ENCODE results near the gene RFC3. TPM values are rescaled to one million over a fixed set of nuclear protein-coding genes. Genes with fewer than 3 reads are reported as not detected.

Gene RFC3
- total RNA-seq, 1 donor from 2014 or later: 82.7 TPM

DNA sequence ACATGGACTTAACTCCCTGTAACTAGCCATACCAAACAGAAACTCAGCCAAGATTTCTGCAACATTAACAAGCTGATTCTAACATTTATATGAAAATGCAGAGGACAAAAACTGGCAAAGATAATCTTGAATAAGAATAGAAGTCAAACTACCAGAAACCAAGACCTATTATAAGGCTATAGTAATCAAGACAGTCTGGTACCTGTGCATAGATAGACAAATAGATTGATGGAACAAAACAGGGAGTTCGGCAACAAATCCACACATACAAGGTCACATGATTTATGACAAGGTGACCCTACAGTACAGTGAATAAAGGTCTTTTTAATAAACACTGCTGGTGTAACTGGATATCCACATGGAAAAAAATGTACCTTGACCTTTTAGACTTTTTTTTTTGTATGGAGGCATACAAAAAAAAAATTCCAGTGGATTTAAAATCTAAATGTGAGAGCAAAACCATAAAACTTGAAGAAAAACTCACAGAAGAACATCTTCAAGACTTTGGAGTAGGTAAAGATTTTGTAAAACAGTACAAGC is 2.9 kb upstream of the RFC3 start:
- Mint-ChIP-seq H3K27me3 (ENCODE audit: insufficient read depth, low read depth) (no peaks in the 10 kb centered on the region), H3K9me3 (no peaks in the 10 kb centered on the region), H3K36me3 (no peaks in the 10 kb centered on the region), H3K27ac (no peak overlapping the region), H3K4me3 (no peak overlapping the region), H3K4me1 (peaks cover 18% of the 10 kb centered on the region)
- no peaks in the 10 kb centered on the region for H3K9me3 ChIP-seq (ENCODE audit: low read depth)
- H3K27ac ChIP-seq: no peak overlapping the region
- H3K79me2 ChIP-seq (ENCODE audit: low read depth): peaks cover 23% of the 10 kb centered on the region
- no peak overlapping the region for H3K9ac ChIP-seq
- H2AFZ ChIP-seq (replicated peaks): no peak overlapping the region
- no peaks in the 10 kb centered on the region for H3K36me3 ChIP-seq
- no peak overlapping the region for H3K4me2 ChIP-seq
- peaks cover 25% of the 10 kb centered on the region for H3K27me3 ChIP-seq
- no peaks in the 10 kb centered on the region for H3F3A ChIP-seq (ENCODE audit: low read depth)
- TF ChIP-seq EZH2 (IDR thresholded peaks at IDR 0.05): no peak
- peaks cover 6% of the 10 kb centered on the region for H3K4me1 ChIP-seq
- H3K4me3 ChIP-seq: no peak overlapping the region
- peaks cover 6% of the 10 kb centered on the region for H4K20me1 ChIP-seq (ENCODE audit: low read depth)
- no peak for DNase-seq (ENCODE audit: low spot score)

DNA sequence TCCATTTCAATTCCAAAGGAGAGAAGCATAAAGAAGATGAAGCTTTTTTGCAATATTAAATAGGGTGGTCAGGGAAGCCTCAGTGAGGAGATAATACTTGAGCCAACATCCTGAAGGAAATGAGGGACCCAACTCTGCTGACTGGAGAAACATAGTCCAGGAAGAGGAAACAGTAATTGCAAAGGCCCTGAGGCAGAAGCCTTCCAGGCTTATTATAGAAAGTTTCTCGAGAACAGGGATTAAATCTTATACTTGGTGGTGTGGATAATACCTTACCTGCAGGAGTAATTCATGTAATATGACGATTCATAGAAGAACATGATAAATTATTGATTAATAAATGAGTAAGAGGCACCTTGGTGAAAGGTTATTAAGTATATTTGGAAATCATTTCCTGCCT is 1.0 kb upstream of the RFC3 start:
- H3K9me3 Mint-ChIP-seq: no peaks in the 10 kb centered on the region
- H4K20me1 ChIP-seq (ENCODE audit: low read depth): peaks cover 11% of the 10 kb centered on the region
- no peaks in the 10 kb centered on the region for H3K27me3 Mint-ChIP-seq (ENCODE audit: insufficient read depth, low read depth)
- H3K27ac Mint-ChIP-seq: no peak overlapping the region
- TF ChIP-seq, protein P1, sequence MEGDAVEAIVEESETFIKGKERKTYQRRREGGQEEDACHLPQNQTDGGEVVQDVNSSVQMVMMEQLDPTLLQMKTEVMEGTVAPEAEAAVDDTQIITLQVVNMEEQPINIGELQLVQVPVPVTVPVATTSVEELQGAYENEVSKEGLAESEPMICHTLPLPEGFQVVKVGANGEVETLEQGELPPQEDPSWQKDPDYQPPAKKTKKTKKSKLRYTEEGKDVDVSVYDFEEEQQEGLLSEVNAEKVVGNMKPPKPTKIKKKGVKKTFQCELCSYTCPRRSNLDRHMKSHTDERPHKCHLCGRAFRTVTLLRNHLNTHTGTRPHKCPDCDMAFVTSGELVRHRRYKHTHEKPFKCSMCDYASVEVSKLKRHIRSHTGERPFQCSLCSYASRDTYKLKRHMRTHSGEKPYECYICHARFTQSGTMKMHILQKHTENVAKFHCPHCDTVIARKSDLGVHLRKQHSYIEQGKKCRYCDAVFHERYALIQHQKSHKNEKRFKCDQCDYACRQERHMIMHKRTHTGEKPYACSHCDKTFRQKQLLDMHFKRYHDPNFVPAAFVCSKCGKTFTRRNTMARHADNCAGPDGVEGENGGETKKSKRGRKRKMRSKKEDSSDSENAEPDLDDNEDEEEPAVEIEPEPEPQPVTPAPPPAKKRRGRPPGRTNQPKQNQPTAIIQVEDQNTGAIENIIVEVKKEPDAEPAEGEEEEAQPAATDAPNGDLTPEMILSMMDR (IDR thresholded peaks at IDR 0.05): no peak
- TF ChIP-seq EZH2 (IDR thresholded peaks at IDR 0.05) (no peak), EZH2phosphoT487 (IDR thresholded peaks at IDR 0.05) (no peak)
- H3K36me3 Mint-ChIP-seq: peaks cover 3% of the 10 kb centered on the region
- H3K4me2 ChIP-seq: no peak overlapping the region
- H3K36me3 ChIP-seq: no peaks in the 10 kb centered on the region
- no peak overlapping the region for H3K4me3 ChIP-seq
- H3F3A ChIP-seq (ENCODE audit: low read depth): no peaks in the 10 kb centered on the region
- H3K4me3 Mint-ChIP-seq: no peak overlapping the region
- H3K9me3 ChIP-seq (ENCODE audit: low read depth): no peaks in the 10 kb centered on the region
- peaks cover 41% of the 10 kb centered on the region for H3K79me2 ChIP-seq (ENCODE audit: low read depth)
- peaks cover 18% of the 10 kb centered on the region for H3K4me1 Mint-ChIP-seq
- peaks cover 6% of the 10 kb centered on the region for H3K4me1 ChIP-seq
- no peak for DNase-seq (ENCODE audit: low spot score)
- peaks cover 23% of the 10 kb centered on the region for H3K27me3 ChIP-seq
- no peak overlapping the region for H2AFZ ChIP-seq (replicated peaks)
- no peak overlapping the region for H3K27ac ChIP-seq
- no peak overlapping the region for H3K9ac ChIP-seq

DNA sequence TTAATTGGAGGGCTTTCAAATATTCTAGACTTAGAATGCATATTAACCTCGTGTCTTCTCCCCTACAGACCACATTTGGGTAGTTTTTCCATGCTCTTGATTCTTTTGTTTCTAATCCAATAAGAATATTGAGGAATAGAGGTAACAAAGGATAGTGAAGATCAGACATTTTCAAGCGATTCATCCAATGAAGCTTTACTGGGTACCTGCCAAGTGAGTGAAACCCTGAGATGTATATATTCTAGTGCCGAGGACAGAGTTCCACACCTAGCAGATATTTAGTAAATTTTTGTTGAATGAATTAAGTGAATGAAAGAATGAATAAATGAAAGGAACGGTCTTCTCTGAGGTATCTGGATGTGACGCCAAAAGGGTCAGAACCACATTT is 442 bp upstream of the RFC3 start:
- Histone ChIP-seq H3K4me1 (peaks cover 6% of the 10 kb centered on the region), H3F3A (ENCODE audit: low read depth) (no peaks in the 10 kb centered on the region), H3K4me3 (peak overlapping the region; percentile 84), H3K9ac (peak overlapping the region; percentile 84), H3K4me2 (peak overlapping the region; percentile 74), H4K20me1 (ENCODE audit: low read depth) (peaks cover 11% of the 10 kb centered on the region), H3K79me2 (ENCODE audit: low read depth) (peaks cover 47% of the 10 kb centered on the region), H2AFZ (replicated peaks) (peak overlapping the region; percentile 91), H3K27me3 (peaks cover 23% of the 10 kb centered on the region), H3K9me3 (ENCODE audit: low read depth) (no peaks in the 10 kb centered on the region), H3K36me3 (no peaks in the 10 kb centered on the region), H3K27ac (no peak overlapping the region)
- H3K36me3 Mint-ChIP-seq: peaks cover 3% of the 10 kb centered on the region
- H3K9me3 Mint-ChIP-seq: no peaks in the 10 kb centered on the region
- TF ChIP-seq, protein P1 (IDR thresholded peaks at IDR 0.05): no peak
- TF ChIP-seq EZH2phosphoT487 (IDR thresholded peaks at IDR 0.05): no peak
- TF ChIP-seq EZH2 (IDR thresholded peaks at IDR 0.05): no peak
- H3K4me1 Mint-ChIP-seq: peaks cover 18% of the 10 kb centered on the region
- H3K4me3 Mint-ChIP-seq: peak overlapping the region; percentile 94
- DNase-seq (ENCODE audit: low spot score): no peak
- peak overlapping the region; percentile 98 for H3K27ac Mint-ChIP-seq
- no peaks in the 10 kb centered on the region for H3K27me3 Mint-ChIP-seq (ENCODE audit: insufficient read depth, low read depth)

DNA sequence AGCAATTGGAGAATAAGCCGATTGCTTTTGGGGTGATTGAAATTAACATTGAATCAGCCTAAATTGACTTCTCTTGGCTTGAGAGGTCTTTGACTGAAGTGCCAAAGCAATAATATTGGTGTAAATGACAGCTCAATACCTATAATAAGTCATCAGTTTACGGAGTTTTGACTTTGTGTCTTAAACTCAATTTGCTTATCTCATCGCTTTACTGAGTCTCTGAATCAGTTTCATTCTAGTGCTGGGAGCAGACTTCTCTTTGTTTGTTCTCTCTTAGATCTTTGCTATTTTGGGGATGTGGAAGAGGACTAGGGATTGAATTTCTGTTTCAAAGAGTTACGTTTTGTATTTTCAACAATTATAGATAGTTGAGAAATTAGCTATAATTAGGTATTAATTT is 7.1 kb downstream of the RFC3 start:
- H3K4me1 Mint-ChIP-seq: no peaks in the 10 kb centered on the region
- DNase-seq (ENCODE audit: low spot score): no peak
- H3K27me3 ChIP-seq: no peaks in the 10 kb centered on the region
- H3K4me2 ChIP-seq: no peak overlapping the region
- peaks cover 54% of the 10 kb centered on the region for H3K79me2 ChIP-seq (ENCODE audit: low read depth)
- no peak overlapping the region for H3K4me3 Mint-ChIP-seq
- H3K9me3 ChIP-seq (ENCODE audit: low read depth): no peaks in the 10 kb centered on the region
- H3K9me3 Mint-ChIP-seq: no peaks in the 10 kb centered on the region
- H3K4me1 ChIP-seq: no peaks in the 10 kb centered on the region
- H3K4me3 ChIP-seq: no peak overlapping the region
- no peak overlapping the region for H2AFZ ChIP-seq (replicated peaks)
- H3K36me3 Mint-ChIP-seq: peaks cover 22% of the 10 kb centered on the region
- H3K27ac Mint-ChIP-seq: no peak overlapping the region
- H3K9ac ChIP-seq: no peak overlapping the region
- H3K27ac ChIP-seq: no peak overlapping the region
- peaks cover 20% of the 10 kb centered on the region for H3K36me3 ChIP-seq
- H4K20me1 ChIP-seq (ENCODE audit: low read depth): peaks cover 5% of the 10 kb centered on the region
- TF ChIP-seq EZH2 (IDR thresholded peaks at IDR 0.05) (no peak), EZH2phosphoT487 (IDR thresholded peaks at IDR 0.05) (no peak)
- H3K27me3 Mint-ChIP-seq (ENCODE audit: insufficient read depth, low read depth): no peaks in the 10 kb centered on the region
- H3F3A ChIP-seq (ENCODE audit: low read depth): no peaks in the 10 kb centered on the region

Data from neural progenitor cell (in vitro differentiated cells).